ENCODE measurements around the gene TIMELESS.

The TIMELESS gene

DNA sequence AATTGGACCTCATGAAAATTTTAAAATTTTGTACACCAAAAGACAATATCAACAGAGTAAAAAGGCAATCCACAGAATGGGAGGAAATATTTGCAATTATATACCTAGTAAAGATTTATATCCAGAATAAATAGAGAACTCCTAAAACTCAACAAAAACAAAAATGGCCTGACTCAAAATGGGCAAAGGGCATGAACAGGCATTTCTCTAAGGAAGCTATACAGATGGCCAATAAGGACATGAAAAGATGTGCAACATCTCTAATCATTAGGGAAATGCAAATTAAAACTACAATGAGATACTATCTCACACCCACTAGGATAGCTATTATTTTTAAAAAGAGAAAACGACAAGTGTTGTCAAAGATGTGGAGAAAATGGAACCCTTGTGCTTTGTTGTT lies 75.7 kb downstream of the TIMELESS start:
- TF ChIP-seq CEBPB (IDR thresholded peaks at IDR 0.05) (no peak), ZBTB7A (IDR thresholded peaks at IDR 0.05; ENCODE audit: low read depth) (no peak), YY1 (IDR thresholded peaks at IDR 0.05; ENCODE audit: low read depth) (no peak), TEAD4 (IDR thresholded peaks at IDR 0.05) (no peak), TCF12 (IDR thresholded peaks at IDR 0.05; ENCODE audit: low read depth) (no peak), REST (IDR thresholded peaks at IDR 0.05; ENCODE audit: low read depth) (no peak), NFIC (IDR thresholded peaks at IDR 0.05) (no peak), FOXM1 (IDR thresholded peaks at IDR 0.05; ENCODE audit: borderline replicate concordance, low read depth) (no peak), RAD21 (IDR thresholded peaks at IDR 0.05; ENCODE audit: low read depth) (no peak), USF1 (IDR thresholded peaks at IDR 0.05) (no peak)
- TF ChIP-seq, protein P1, sequence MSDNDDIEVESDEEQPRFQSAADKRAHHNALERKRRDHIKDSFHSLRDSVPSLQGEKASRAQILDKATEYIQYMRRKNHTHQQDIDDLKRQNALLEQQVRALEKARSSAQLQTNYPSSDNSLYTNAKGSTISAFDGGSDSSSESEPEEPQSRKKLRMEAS (IDR thresholded peaks at IDR 0.05) = no peak

- TF ChIP-seq TAF1 (IDR thresholded peaks at IDR 0.05; ENCODE audit: low read depth) (no peak), ZBTB7A (IDR thresholded peaks at IDR 0.05; ENCODE audit: low read depth) (no peak), EGR1 (IDR thresholded peaks at IDR 0.05) (no peak)
These were observed 82.3 kb downstream of the TIMELESS start for GRCh38 chr12:56366948-56367347.

All from Ishikawa (cell line).